Measurements from ENCODE around the gene ETS1.

The ETS1 gene

DNA sequence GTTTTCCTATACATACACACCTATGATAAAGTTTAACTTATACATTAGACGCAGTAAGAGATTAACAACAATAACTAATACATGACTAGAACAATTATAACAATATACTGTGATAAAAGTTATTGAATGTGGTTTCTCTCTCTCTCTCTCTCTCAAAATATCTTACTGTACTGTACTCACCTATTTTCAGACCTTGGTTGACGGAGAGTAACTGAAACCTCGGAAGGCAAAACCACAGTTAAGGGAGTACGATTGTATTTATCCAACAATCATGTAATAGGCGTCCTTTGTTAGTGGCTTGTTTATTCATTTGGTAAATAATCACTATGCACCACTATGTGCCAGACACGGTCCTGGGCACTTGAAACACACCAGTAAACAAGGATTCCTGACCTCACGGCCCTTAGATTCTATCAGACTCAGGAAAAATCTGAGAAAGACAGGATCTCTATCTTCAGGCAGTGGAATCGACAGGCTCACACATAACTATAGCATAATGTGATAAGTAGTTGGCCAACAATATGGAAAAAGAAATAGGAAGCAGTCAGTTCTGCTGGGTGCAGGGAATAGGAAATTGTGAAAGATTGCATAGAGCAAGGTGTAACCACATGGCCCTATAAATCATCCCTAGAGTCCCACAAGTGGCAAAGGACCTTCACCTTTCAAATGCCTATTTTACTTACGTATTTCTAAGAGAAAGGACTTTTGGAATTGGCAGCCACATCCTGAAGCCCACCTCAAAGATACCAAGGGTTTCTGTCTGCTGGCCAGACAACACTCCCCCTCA, 12.0 kb downstream of the ETS1 start:
- DNase-seq (ENCODE audit: low read depth, low spot score): no peak
- TF ChIP-seq FOXP2 (optimal IDR thresholded peaks at IDR 0.05; ENCODE audit: control extremely low read depth, extremely low read length, insufficient read depth) (no peak), EZH2 (IDR thresholded peaks at IDR 0.05) (no peak), POLR2AphosphoS5 (IDR thresholded peaks at IDR 0.05; ENCODE audit: borderline replicate concordance, low read depth, low read length) (no peak)
- Histone ChIP-seq H3K36me3 (ENCODE audit: insufficient read depth, low read length) (no peaks in the 10 kb centered on the region), H3K9me3 (ENCODE audit: low read depth, low read length) (no peaks in the 10 kb centered on the region), H3K4me3 (no peak overlapping the region), H3K27ac (no peak overlapping the region), H3K9ac (ENCODE audit: insufficient read length) (no peak overlapping the region)

DNA sequence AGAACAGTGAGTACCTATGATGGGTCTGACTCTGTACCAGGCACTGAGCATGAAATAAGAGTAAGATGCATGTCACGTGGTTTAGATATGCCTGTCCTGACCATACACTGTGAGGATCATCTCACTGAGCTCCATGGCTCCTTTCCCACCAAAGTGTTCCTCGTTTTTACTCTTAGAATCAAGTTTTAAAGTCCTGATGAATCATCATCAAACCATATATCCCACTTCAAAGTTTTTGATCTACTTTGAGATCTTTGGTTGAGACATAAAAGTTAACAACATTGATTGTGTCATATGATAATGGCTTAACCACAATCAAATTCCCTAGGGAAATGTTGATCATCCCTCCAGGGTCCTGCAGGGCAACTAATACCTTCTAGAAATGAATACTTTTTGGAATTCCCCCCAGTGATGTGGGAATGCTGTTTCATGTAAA, 12.8 kb downstream of the ETS1 start:
- no peak for DNase-seq (ENCODE audit: low read depth, low spot score)
- Histone ChIP-seq H3K27ac (no peak overlapping the region), H3K36me3 (ENCODE audit: insufficient read depth, low read length) (no peaks in the 10 kb centered on the region), H3K9me3 (ENCODE audit: low read depth, low read length) (no peaks in the 10 kb centered on the region), H3K9ac (ENCODE audit: insufficient read length) (no peak overlapping the region), H3K4me3 (no peak overlapping the region)
- TF ChIP-seq FOXP2 (optimal IDR thresholded peaks at IDR 0.05; ENCODE audit: control extremely low read depth, extremely low read length, insufficient read depth) (no peak), POLR2AphosphoS5 (IDR thresholded peaks at IDR 0.05; ENCODE audit: borderline replicate concordance, low read depth, low read length) (no peak), EZH2 (IDR thresholded peaks at IDR 0.05) (no peak)

DNA sequence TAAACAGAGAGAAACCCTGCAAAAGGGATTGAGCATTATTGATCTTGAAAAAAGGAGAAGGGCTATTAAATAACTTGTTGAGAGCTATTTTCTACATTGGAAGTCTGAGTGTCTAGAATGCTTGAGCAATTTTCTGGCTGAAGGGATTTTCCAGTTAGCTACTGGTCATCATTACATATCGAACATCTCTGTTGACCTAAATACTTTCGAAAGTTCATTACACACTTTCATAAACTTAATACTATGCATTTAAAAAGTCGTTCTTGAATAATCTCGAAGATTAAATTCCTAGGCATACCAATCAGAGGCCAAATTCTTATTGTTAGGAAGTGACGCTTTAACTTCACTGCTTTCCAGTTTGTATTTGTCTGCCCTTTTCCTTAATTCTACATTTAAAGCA, 13.7 kb downstream of the ETS1 start:
- Histone ChIP-seq H3K27ac (no peak overlapping the region), H3K36me3 (ENCODE audit: insufficient read depth, low read length) (no peaks in the 10 kb centered on the region), H3K4me3 (no peak overlapping the region), H3K9ac (ENCODE audit: insufficient read length) (no peak overlapping the region), H3K9me3 (ENCODE audit: low read depth, low read length) (no peaks in the 10 kb centered on the region)
- no peak for TF ChIP-seq POLR2AphosphoS5 (IDR thresholded peaks at IDR 0.05; ENCODE audit: borderline replicate concordance, low read depth, low read length)
- no peak for TF ChIP-seq FOXP2 (optimal IDR thresholded peaks at IDR 0.05; ENCODE audit: control extremely low read depth, extremely low read length, insufficient read depth)
- no peak for TF ChIP-seq EZH2 (IDR thresholded peaks at IDR 0.05)
- no peak for DNase-seq (ENCODE audit: low read depth, low spot score)

DNA sequence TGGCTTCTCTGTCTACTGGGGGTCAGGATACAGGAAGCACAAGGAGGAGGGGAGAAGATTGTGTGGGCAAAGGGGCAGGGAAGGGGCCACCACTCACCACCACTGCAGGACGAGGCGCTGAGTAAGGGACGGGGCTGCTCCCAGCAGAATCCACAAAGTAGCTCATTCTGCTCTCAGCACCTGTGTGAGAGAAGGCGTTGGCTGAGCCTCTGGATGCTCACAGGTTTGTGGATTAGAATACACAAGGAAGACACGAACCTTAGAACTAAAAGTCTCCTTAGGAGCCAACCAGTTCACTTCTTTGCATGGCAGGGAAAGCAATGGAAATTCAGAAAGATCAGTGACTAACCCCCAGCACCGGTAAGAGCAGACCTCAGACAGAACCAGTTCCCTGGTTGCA, 14.4 kb downstream of the ETS1 start:
- DNase-seq (ENCODE audit: low read depth, low spot score): no peak
- no peaks in the 10 kb centered on the region for H3K9me3 ChIP-seq (ENCODE audit: low read depth, low read length)
- H3K36me3 ChIP-seq (ENCODE audit: insufficient read depth, low read length): no peaks in the 10 kb centered on the region
- no peak overlapping the region for H3K27ac ChIP-seq
- no peak overlapping the region for H3K4me3 ChIP-seq
- H3K9ac ChIP-seq (ENCODE audit: insufficient read length): no peak overlapping the region
- TF ChIP-seq POLR2AphosphoS5 (IDR thresholded peaks at IDR 0.05; ENCODE audit: borderline replicate concordance, low read depth, low read length) (no peak), EZH2 (IDR thresholded peaks at IDR 0.05) (no peak), FOXP2 (optimal IDR thresholded peaks at IDR 0.05; ENCODE audit: control extremely low read depth, extremely low read length, insufficient read depth) (no peak)

DNA sequence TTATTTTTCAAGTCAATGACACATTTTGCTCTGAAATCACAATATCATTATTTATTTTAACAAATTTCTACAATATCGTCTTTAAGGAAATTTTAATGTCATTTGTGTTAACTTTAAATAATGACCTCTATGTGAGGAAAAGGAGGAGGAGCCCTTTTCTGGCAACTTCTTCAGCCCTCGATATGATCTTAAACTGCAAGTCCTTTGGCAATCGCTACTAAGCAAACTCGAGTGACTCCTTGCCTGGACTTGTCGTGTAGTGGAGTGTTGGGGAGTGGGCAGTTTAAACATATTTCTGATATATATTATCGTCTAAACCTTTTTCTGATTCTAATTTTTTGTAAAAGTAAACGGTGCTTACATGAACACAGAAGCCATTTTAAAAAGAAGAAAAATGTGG, 16.7 kb downstream of the ETS1 start:
- no peak for DNase-seq (ENCODE audit: low read depth, low spot score)

DNA sequence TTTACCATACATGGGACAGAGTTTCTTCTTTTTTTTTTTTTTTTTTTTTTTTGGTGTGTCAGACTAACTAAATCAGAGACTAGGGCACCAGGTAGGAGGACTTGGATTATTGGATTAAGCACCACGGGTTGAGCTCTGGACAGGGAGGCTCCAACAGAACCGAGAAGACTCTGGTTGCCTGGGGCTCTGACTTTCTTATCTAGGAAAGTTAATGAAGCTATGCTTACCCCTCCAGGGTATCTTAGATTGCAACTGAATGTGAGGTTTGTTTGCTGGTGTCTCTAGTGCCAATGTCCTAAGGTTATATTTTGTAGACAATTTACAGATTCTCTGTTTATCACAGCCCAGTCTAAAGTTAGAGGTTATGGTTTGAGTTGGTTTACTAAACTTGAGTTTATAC, 18.1 kb downstream of the ETS1 start:
- no peak overlapping the region for H3K27ac ChIP-seq
- no peak for DNase-seq (ENCODE audit: low read depth, low spot score)

More for the DNA sequence above, 16.7 kb downstream of the ETS1 start:
- no peak overlapping the region for H3K27ac ChIP-seq
- TF ChIP-seq FOXP2 (optimal IDR thresholded peaks at IDR 0.05; ENCODE audit: control extremely low read depth, extremely low read length, insufficient read depth) (no peak), EZH2 (IDR thresholded peaks at IDR 0.05) (no peak), POLR2AphosphoS5 (IDR thresholded peaks at IDR 0.05; ENCODE audit: borderline replicate concordance, low read depth, low read length) (no peak)
- no peak overlapping the region for H3K4me3 ChIP-seq
- H3K36me3 ChIP-seq (ENCODE audit: insufficient read depth, low read length): no peaks in the 10 kb centered on the region
- H3K9me3 ChIP-seq (ENCODE audit: low read depth, low read length): no peaks in the 10 kb centered on the region
- H3K9ac ChIP-seq (ENCODE audit: insufficient read length): no peak overlapping the region

DNA sequence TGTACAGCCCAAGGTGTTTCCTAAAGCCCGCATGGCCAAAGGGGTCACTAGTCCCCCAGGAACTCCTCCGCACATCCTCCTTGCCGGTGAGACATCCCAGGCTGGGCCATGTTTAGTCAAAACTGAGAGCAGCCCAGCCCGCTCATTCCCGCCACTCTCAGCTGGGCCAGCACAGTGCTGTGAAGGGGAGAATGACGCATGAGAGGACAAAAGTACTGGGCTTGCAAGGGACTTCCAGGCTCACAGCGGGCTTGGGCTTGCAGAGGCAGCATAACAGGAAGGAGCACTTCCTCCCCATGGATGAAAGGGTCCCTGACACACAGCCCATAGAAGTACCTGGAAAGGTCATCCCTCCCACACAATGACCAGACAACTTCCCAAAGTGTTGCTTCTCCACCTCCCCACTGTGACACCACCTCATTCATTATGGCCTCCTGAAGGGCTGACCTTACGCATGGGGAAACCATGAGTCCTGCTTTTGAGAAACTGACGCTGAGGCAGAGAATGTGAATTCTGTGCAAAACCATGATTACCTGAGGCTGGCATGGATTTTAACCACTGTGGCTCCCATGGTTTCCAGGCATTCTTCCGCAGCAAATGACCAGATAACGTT, 19.1 kb downstream of the ETS1 start:
- TF ChIP-seq FOXP2 (optimal IDR thresholded peaks at IDR 0.05; ENCODE audit: control extremely low read depth, extremely low read length, insufficient read depth) (no peak), POLR2AphosphoS5 (IDR thresholded peaks at IDR 0.05; ENCODE audit: borderline replicate concordance, low read depth, low read length) (no peak), EZH2 (IDR thresholded peaks at IDR 0.05) (no peak)
- no peaks in the 10 kb centered on the region for H3K9me3 ChIP-seq (ENCODE audit: low read depth, low read length)
- no peak for DNase-seq (ENCODE audit: low read depth, low spot score)
- H3K36me3 ChIP-seq (ENCODE audit: insufficient read depth, low read length): no peaks in the 10 kb centered on the region
- H3K4me3 ChIP-seq: no peak overlapping the region
- no peak overlapping the region for H3K27ac ChIP-seq
- H3K9ac ChIP-seq (ENCODE audit: insufficient read length): no peak overlapping the region

More for the DNA sequence above, 18.1 kb downstream of the ETS1 start:
- H3K9me3 ChIP-seq (ENCODE audit: low read depth, low read length): no peaks in the 10 kb centered on the region
- no peaks in the 10 kb centered on the region for H3K36me3 ChIP-seq (ENCODE audit: insufficient read depth, low read length)
- no peak overlapping the region for H3K4me3 ChIP-seq
- TF ChIP-seq FOXP2 (optimal IDR thresholded peaks at IDR 0.05; ENCODE audit: control extremely low read depth, extremely low read length, insufficient read depth): no peak
- no peak for TF ChIP-seq EZH2 (IDR thresholded peaks at IDR 0.05)
- no peak for TF ChIP-seq POLR2AphosphoS5 (IDR thresholded peaks at IDR 0.05; ENCODE audit: borderline replicate concordance, low read depth, low read length)
- no peak overlapping the region for H3K9ac ChIP-seq (ENCODE audit: insufficient read length)

DNA sequence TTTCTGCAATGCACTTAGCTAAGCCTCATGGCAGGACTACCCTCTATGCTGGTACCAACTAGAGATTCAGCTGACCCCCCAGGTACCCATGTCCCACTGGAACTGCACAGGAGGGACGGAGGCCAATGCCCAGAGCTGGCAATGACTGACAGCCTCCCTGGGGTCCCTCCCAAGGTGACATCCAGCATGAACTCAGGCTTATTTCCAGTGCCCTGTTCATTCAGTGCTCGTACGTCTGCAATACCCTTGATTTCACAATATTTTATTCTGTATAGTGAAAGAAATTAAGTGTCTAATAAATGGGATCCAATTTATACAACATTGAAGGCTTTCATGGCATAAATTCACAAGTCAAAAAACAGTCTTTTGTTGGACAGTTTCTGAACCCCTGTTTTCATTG, 20.2 kb downstream of the ETS1 start:
- Histone ChIP-seq H3K4me3 (no peak overlapping the region), H3K27ac (no peak overlapping the region), H3K36me3 (ENCODE audit: insufficient read depth, low read length) (no peaks in the 10 kb centered on the region), H3K9ac (ENCODE audit: insufficient read length) (no peak overlapping the region), H3K9me3 (ENCODE audit: low read depth, low read length) (no peaks in the 10 kb centered on the region)
- TF ChIP-seq POLR2AphosphoS5 (IDR thresholded peaks at IDR 0.05; ENCODE audit: borderline replicate concordance, low read depth, low read length) (no peak), FOXP2 (optimal IDR thresholded peaks at IDR 0.05; ENCODE audit: control extremely low read depth, extremely low read length, insufficient read depth) (no peak), EZH2 (IDR thresholded peaks at IDR 0.05) (no peak)
- no peak for DNase-seq (ENCODE audit: low read depth, low spot score)

Data from SK-N-MC (cell line).